GM12801 (cell line): Measurements from ENCODE around the gene WNT10A.

ENCODE experiments used
- TF ChIP-seq, protein P1 (sequence below): IDR thresholded peaks from one replicate; pipeline ENCODE4 v1.5.1; 2011; ENCODE audit warnings: control low read depth; ENCODE audit not compliant: insufficient read length; ENCODE audit errors: extremely low read depth

WNT10A gene

DNA sequence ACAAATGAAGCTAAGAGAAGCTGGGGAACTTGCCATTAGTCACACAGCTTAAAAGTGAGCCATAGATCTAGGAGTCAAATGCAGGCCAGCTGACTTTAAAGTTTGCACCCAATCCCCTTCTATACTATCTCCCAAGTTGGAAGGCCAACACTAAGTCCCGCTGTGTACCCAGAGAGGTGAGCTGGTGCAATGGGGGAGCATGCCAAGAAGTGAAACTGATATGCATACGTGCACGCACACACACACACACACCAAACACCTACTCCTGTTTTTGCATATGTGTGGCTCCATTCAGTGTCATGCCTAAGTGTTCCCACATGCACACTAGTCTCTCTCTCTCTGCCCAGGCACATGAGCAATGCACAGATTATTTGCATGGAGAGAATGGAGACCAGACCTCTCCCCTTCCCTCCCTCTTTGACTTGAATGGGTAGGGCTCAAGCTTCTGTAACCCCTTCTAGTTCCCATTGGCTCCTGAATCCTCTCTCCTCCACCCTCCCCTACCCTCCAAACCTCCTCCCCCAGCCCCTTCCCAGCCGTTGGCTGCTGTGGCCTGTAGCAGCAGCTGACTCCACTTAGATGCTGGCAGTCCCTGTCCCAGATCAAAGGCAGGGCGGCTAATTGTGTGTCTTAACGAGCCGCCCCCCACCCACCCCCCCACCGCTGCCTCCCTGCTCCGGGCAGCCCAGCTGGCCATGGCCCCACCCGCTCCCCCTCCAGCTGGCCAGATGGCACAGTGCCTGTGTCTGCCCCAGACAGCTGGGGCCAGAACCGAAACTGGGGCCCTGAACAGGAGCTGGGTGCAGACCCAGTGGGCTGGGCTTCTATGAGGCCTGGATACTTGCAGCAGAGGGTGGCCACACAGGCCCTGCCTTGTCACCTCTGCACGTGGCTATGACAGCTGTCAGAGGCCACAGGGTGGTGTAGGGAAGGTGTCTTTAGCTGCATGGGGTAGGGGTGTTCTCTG, 5.6 kb downstream of the WNT10A start:
- TF ChIP-seq, protein P1, sequence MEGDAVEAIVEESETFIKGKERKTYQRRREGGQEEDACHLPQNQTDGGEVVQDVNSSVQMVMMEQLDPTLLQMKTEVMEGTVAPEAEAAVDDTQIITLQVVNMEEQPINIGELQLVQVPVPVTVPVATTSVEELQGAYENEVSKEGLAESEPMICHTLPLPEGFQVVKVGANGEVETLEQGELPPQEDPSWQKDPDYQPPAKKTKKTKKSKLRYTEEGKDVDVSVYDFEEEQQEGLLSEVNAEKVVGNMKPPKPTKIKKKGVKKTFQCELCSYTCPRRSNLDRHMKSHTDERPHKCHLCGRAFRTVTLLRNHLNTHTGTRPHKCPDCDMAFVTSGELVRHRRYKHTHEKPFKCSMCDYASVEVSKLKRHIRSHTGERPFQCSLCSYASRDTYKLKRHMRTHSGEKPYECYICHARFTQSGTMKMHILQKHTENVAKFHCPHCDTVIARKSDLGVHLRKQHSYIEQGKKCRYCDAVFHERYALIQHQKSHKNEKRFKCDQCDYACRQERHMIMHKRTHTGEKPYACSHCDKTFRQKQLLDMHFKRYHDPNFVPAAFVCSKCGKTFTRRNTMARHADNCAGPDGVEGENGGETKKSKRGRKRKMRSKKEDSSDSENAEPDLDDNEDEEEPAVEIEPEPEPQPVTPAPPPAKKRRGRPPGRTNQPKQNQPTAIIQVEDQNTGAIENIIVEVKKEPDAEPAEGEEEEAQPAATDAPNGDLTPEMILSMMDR = no peak

DNA sequence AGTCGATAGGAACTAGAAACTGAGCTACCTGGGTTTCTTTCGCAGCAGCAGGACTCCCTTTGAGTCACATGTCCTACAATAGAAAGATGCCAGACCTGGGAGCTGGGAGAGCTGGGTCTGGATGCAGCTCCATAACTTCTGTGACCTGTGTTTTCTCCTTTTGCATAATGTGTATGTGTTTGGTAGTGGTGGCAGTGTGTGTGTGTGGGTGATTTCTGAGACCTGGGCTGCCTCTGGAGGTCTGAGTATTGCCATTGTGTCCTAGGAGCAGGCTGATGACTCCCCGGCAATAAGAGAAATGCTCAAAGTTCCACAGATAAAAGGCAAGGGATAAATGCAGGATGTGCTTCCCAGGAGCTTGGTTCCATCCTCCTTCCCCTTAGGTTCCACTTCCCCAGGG, 6.4 kb downstream of the WNT10A start:
- TF ChIP-seq, protein P1 = no peak

DNA sequence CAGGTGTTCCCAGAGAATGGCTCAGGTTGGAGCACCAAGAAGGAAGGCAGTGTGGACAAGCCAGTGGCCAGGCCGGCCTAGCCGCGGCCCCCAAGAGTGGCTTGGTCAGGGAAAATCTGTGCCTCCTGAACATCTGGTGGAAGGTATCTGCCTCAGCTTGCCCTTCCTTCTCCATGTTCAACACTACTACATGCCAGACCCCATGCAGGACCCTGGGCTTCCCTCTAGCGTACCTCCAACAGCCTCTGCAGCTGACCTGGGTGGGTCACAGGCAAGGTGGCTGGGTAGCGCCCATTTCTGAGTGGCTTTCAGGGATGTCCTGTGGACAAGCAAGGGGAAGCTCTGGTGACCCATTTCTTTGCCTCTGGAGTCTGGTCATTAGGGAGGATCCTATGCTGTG, 7.7 kb downstream of the WNT10A start:
- TF ChIP-seq, protein P1 = no peak

DNA sequence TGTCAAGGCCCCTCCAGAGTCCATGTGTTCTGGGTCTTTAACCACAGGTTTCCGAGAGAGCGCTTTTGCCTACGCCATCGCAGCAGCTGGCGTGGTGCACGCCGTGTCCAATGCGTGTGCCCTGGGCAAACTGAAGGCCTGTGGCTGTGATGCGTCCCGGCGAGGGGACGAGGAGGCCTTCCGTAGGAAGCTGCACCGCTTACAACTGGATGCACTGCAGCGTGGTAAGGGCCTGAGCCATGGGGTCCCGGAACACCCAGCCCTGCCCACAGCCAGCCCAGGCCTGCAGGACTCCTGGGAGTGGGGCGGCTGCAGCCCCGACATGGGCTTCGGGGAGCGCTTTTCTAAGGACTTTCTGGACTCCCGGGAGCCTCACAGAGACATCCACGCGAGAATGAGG, 9.3 kb downstream of the WNT10A start:
- TF ChIP-seq, protein P1 = no peak

DNA sequence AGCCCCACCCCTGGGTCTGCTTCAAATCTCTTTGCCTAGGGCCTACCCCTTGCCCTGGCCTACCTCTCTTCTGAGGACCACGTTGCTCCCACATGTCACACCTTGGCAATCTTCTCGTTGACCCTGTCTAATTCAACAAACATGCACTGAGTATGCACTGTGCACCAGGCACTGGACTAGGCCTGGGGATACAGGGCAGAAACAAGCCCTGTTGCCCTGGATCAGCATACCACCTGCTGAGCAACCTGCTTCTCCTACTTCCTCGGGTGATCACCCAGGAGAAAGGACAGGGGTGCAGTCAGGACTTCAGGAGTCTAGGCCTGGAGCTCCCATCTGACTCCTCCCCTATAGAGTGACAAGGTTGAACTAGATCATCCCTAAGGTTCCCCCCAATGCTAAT, 9.7 kb downstream of the WNT10A start:
- TF ChIP-seq, protein P1 = no peak

DNA sequence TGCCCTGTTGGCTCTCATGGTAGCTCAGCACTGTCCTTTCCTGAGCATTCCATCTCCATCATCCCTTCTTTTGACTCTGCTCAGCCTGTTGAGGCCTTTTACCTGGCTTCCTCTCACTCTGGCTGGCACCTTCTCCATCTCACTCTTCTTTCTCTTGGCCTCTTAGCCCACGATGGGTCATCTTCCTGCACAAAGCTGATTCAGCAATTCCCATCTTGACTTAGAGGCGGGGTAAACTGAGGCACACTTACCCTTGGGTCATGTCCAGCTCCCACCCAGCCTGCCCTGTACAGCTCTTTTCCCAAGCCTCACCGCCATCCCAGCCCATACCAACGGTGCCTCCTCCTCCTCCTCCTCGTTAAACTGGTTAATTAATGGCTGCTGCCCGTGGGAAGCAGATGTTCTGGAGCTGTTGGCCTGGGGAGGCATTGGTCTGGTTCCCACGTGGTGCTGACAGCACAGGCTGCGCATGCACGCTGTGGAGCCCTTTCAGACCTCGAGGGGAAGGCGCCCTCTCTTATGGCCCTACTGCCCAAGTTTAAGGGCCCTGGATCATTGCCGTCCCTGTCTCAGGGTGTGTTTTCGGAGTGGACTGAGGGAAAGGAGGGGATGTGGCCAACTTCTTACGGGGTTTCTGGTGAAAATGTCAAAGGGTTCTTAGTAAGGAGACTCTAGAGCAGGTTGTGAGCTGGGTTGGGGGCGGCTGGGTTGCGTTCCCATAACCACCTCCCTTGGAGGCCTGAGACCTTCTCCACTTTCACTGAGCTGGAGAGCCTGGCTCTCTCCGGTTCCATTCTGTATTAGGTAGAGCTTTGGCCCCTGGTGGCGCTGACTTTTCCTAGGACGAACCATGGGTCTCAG, 10.9 kb downstream of the WNT10A start:
- TF ChIP-seq, protein P1 = no peak

DNA sequence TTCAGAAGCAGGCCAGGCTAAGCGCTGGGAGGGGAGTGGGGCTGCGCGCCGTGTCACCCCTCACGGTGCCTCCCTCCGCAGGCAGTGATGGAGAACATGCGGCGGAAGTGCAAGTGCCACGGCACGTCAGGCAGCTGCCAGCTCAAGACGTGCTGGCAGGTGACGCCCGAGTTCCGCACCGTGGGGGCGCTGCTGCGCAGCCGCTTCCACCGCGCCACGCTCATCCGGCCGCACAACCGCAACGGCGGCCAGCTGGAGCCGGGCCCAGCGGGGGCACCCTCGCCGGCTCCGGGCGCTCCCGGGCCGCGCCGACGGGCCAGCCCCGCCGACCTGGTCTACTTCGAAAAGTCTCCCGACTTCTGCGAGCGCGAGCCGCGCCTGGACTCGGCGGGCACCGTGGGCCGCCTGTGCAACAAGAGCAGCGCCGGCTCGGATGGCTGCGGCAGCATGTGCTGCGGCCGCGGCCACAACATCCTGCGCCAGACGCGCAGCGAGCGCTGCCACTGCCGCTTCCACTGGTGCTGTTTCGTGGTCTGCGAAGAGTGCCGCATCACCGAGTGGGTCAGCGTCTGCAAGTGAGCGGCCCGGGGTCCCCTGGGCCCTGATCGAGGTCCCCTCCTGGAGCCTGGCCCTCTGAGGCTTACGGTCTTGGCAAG, 12.2 kb downstream of the WNT10A start:
- TF ChIP-seq, protein P1 = no peak
